Adipocyte (in vitro differentiated cells): ENCODE results near the gene PPP6R3.

Experiments used
- DNase-seq: peaks from one replicate; pipeline ENCODE4 v3.0.0-alpha.2; 2015; ENCODE audit warnings: low read depth
- H3K27me3 ChIP-seq: replicated peaks from 2 replicates; pipeline ENCODE4 v1.7.0; 2013; ENCODE audit warnings: mild to moderate bottlenecking, low read length, moderate library complexity; ENCODE audit not compliant: control insufficient read depth, insufficient read depth
- H3K36me3 ChIP-seq: 2 replicates; pipeline ENCODE4 v1.7.0; 2013; ENCODE audit warnings: low read length, mild to moderate bottlenecking, moderate library complexity; ENCODE audit not compliant: control insufficient read depth, insufficient read depth, severe bottlenecking
- H3K4me1 ChIP-seq: 2 replicates; pipeline ENCODE4 v1.7.0; 2013; ENCODE audit warnings: mild to moderate bottlenecking, low read length, moderate library complexity; ENCODE audit not compliant: control insufficient read depth, insufficient read depth
- H3K4me3 ChIP-seq: 2 replicates; pipeline ENCODE4 v1.7.0; 2013; ENCODE audit warnings: mild to moderate bottlenecking, low read length, moderate library complexity
- H3K9ac ChIP-seq: 2 replicates; pipeline ENCODE4 v1.7.0; 2013; ENCODE audit warnings: mild to moderate bottlenecking, low read length, moderate library complexity
- H3K9me3 ChIP-seq: 2 replicates; pipeline ENCODE4 v1.7.0; 2013; ENCODE audit warnings: mild to moderate bottlenecking, low read length, moderate library complexity; ENCODE audit not compliant: control insufficient read depth

Gene PPP6R3

GRCh38 chr11:68479390-68479789, 18.8 kb downstream of the PPP6R3 start:
- no peaks in the 10 kb centered on the region for H3K9me3 ChIP-seq
- no peak overlapping the region for H3K9ac ChIP-seq
- peaks cover 17% of the 10 kb centered on the region for H3K4me1 ChIP-seq
- peaks cover 3% of the 10 kb centered on the region for H3K36me3 ChIP-seq
- no peak for DNase-seq
- H3K27me3 ChIP-seq: no peaks in the 10 kb centered on the region
- H3K4me3 ChIP-seq: no peak overlapping the region

DNA sequence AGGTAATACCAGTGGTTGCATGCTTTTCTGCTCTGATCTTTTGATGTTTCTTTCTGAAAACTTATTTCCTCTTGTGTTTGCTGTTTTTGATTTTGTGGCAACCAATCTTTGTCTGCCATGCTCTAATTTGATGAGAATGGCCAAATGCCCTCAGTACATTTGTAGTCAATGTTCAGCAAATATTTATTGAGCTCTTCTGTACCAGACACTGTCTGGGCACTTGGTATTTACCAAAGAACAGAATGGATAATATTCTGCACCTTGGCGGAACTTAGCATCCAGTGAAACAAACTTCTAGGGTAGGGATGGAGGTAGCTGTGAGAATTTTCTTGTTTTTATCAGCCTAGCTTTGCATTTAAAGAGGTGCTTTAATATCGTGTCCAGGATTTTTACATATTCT, 19.6 kb downstream of the PPP6R3 start:
- no peak overlapping the region for H3K9ac ChIP-seq
- H3K36me3 ChIP-seq: peaks cover 3% of the 10 kb centered on the region
- peaks cover 17% of the 10 kb centered on the region for H3K4me1 ChIP-seq
- H3K9me3 ChIP-seq: no peaks in the 10 kb centered on the region
- H3K4me3 ChIP-seq: no peak overlapping the region
- DNase-seq: no peak
- no peaks in the 10 kb centered on the region for H3K27me3 ChIP-seq

DNA sequence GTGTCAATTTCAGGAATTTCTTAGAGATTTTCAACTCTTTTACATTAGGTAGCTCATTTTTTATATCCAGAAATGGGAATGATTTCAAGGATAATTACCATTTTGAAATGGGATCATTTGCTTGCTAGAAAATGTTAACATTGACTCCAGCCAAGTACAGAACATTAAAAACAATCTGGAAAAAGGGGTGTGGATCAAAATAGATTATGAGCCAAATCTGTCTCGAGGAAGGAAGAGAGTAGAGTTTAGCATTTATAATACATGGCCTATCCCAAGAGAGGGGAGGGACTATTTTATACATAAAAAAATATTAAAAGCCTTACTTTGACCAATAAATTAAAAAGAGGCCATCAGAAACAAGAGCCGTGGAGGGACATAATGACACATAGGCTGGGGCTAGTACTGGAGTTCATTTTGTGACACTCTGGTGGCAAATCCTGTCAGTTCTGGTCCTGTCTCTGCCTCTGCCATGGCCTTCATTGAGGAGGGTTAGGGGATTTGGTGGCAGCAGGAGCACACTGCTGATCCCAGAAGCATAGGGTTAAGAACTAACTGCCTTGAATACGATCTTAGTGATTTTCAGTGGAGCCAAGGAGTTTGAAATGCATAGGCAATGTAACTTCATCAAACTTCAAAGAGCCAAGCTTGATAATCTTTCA, 20.4 kb downstream of the PPP6R3 start:
- H3K9me3 ChIP-seq: no peaks in the 10 kb centered on the region
- no peaks in the 10 kb centered on the region for H3K27me3 ChIP-seq
- H3K4me1 ChIP-seq: peaks cover 17% of the 10 kb centered on the region
- peaks cover 3% of the 10 kb centered on the region for H3K36me3 ChIP-seq
- no peak overlapping the region for H3K9ac ChIP-seq
- peak overlapping the region; percentile 19 for H3K4me3 ChIP-seq
- no peak for DNase-seq

DNA sequence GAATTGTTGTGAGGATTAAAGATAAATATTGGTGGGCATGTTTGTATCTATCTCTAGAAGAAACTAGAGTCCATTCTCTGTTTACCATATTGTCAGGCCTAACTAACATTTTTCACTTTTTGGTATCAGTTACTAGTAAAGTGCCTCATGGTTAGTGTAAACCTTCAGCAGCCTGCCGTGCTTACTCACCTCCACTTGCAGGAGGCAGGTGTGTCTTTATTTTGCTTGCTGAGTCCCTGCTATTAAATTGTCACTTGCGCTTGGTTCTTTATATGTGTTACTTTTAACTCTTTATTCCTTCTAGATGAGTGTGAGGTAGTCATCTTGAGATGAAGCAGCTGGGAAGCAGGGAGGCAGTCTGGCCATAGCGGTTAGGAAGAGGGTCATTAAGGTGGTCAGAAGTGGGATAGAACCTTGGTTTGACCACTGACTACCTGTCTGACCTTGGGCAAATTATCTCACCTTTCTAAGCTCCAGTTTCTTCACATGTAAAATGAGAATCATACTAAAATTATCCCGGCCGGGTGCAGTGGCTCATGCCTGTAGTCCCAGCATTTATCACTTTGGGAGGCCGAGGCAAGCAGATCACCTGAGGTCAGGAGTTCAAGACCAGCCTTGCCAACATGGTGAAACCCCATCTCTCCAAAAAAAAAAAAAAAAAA, 21.2 kb downstream of the PPP6R3 start:
- H3K4me3 ChIP-seq: no peak overlapping the region
- DNase-seq: no peak
- no peaks in the 10 kb centered on the region for H3K27me3 ChIP-seq
- no peak overlapping the region for H3K9ac ChIP-seq
- H3K4me1 ChIP-seq: peaks cover 17% of the 10 kb centered on the region
- no peaks in the 10 kb centered on the region for H3K9me3 ChIP-seq
- peaks cover 3% of the 10 kb centered on the region for H3K36me3 ChIP-seq

DNA sequence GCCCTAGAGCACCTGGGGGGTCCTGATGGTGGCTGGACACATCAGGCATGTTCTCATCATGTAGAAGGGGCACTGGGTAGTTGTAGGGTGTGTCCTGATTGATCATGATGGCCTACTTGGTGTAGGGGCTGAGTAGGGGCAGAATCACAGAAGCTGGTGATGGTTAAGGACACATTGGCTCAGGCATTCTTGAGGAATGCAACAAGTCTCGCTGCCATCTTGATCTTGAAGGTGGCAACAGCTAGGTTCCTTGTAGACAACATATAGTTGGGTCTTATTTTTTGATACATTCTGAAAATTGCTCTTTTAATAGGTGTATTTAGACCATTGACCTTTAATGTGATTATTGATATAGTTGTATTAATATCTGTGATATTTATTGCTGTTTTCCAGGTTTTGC, 28.1 kb downstream of the PPP6R3 start:
- Histone ChIP-seq H3K36me3 (no peaks in the 10 kb centered on the region), H3K4me3 (no peak overlapping the region), H3K9me3 (no peaks in the 10 kb centered on the region), H3K9ac (no peak overlapping the region), H3K4me1 (no peaks in the 10 kb centered on the region), H3K27me3 (no peaks in the 10 kb centered on the region)
- DNase-seq: no peak

DNA sequence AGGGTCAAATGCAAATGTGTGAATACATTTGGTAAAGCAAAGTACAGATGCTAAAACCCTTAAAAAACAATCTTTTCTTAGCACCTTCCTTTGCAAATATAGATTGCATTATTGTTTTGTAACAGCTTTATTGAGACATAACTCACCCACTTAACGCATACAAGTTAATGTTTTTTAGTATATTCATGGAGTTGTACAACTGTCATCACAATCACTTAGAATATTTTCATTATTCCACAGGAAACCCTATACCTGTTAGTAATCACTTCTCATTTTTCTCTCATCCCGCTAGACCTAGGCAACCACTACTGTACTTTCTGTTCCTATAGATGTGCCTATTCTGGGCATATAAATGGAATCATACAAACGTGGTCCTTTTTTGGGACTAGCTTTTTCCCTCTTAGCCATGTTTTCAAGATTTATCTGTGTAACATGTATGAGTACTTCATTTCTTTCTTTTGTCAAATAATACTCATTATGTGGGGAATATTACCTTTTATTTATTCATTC, 34.7 kb downstream of the PPP6R3 start:
- H3K9ac ChIP-seq: no peak overlapping the region
- no peak overlapping the region for H3K4me3 ChIP-seq
- DNase-seq: no peak
- no peaks in the 10 kb centered on the region for H3K27me3 ChIP-seq
- H3K9me3 ChIP-seq: no peaks in the 10 kb centered on the region
- no peaks in the 10 kb centered on the region for H3K36me3 ChIP-seq
- H3K4me1 ChIP-seq: peaks cover 18% of the 10 kb centered on the region

DNA sequence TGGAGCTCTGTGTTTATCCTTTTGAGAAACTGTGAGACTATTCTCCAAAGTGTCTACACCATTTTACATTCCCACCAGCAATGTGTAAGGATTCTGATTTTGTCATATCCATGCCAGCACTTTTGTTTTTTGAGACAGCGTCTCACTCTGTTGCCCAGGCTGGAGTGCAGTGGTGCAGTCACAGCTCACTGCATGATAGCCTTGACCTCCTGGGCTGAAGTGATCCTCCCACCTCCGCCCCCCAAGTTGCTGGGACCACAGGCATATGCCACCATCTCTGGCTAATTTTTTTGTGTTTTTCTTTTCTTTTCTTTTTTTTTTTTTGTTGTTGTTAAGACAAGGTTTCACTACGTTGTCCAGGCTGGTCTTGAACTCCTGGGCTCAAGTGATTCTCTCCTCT, 35.3 kb downstream of the PPP6R3 start:
- no peaks in the 10 kb centered on the region for H3K27me3 ChIP-seq
- H3K9ac ChIP-seq: no peak overlapping the region
- no peak overlapping the region for H3K4me3 ChIP-seq
- H3K36me3 ChIP-seq: no peaks in the 10 kb centered on the region
- no peaks in the 10 kb centered on the region for H3K9me3 ChIP-seq
- DNase-seq: no peak
- peaks cover 18% of the 10 kb centered on the region for H3K4me1 ChIP-seq

GRCh38 chr11:68497761-68498160, 37.2 kb downstream of the PPP6R3 start:
- Histone ChIP-seq H3K27me3 (no peaks in the 10 kb centered on the region), H3K9ac (no peak overlapping the region), H3K36me3 (no peaks in the 10 kb centered on the region), H3K4me1 (peaks cover 18% of the 10 kb centered on the region), H3K9me3 (no peaks in the 10 kb centered on the region), H3K4me3 (no peak overlapping the region)
- DNase-seq: no peak

- no peaks in the 10 kb centered on the region for H3K36me3 ChIP-seq
- H3K9me3 ChIP-seq: no peaks in the 10 kb centered on the region
- no peaks in the 10 kb centered on the region for H3K27me3 ChIP-seq
- H3K4me3 ChIP-seq: no peak overlapping the region
- no peak for DNase-seq
- H3K4me1 ChIP-seq: peaks cover 18% of the 10 kb centered on the region
- no peak overlapping the region for H3K9ac ChIP-seq
These were observed 37.8 kb downstream of the PPP6R3 start for GRCh38 chr11:68498321-68498720.

DNA sequence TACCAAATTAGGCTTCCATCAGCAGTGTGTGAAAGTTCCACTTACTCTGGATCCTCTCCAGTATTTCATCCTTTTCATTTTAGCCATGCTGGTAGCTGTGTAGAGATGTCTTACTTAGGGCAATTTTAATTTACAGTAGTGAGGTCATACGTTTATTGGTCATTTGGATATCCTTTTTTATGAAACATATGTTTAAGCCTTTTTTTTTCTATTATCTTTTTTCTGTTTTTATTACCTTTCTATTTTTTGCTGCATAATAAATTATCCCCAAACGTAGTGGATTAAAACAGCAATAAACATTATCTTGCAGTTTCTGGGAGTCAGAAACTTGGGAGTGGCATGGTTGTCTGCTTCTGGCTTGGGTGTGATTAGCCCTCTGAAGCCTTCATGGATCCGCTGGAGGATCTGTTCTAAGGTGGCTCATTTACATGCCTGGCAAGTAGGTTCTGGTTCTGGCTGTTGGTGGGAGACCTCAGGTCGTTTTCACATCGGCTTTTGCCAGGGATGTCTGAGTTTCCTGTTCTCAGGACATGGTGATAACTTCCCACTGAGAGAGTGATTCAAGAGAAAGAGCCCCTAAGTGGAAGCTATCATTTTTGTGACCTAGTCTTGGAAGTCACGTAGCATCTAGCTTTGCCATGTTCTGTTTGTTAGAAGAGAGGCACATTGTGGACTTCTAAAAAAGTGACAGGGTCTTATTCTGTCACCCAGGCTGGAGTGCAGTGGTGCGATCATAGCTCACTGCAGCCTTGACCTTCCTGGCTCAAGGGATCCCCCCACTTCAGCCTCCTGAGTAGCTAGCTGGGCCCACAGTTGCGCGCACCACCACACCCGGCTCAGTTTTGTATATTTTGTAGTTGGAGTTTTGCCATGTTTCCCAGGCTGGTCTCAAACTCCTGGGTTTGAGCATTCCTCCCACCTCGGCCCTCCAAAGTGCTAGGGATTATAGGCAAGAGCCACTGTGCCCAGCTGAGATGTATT, 38.6 kb downstream of the PPP6R3 start:
- Histone ChIP-seq H3K4me1 (peaks cover 18% of the 10 kb centered on the region), H3K27me3 (no peaks in the 10 kb centered on the region), H3K36me3 (no peaks in the 10 kb centered on the region), H3K9ac (no peak overlapping the region), H3K9me3 (no peaks in the 10 kb centered on the region), H3K4me3 (no peak overlapping the region)
- DNase-seq: no peak

DNA sequence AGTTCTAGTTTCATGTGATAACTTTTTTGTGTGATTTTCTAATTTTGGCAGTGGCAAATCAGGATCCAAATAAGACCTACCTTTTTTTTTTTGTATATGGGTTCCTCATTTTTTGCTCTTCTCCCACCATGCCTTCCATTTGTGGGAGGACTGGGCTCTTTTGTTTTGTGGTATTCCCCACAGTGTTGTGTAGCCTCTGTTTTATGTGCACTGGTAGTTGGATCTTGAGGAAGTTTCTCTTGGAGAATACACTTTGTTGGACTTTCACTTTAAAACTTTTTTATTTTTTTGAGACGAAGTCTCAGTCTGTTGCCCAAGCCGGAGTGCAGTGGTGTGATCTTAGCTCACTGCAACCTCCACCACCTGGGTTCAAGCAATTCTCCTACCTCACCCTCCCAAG, 39.7 kb downstream of the PPP6R3 start:
- no peak for DNase-seq
- no peaks in the 10 kb centered on the region for H3K27me3 ChIP-seq
- H3K9ac ChIP-seq: no peak overlapping the region
- H3K4me1 ChIP-seq: peaks cover 21% of the 10 kb centered on the region
- no peak overlapping the region for H3K4me3 ChIP-seq
- H3K9me3 ChIP-seq: no peaks in the 10 kb centered on the region
- H3K36me3 ChIP-seq: no peaks in the 10 kb centered on the region
